K562 (cell line): ENCODE results near the gene SCYGR3. TPM values are rescaled to one million over a fixed set of nuclear protein-coding genes. Genes with fewer than 3 reads are reported as not detected.

Source experiments
- ATAC-seq: fragments of 200-7000 bp; cut with Tn5 transposase; 3 replicates; pipeline ENCODE4 v1.9.1; 2020; ENCODE audit warnings: moderate library complexity
- BruUV-seq: library from RNA; stranded (reverse); fragments of 400-500 nt; replicated peaks from 2 replicates; lab custom pipeline; 2021; lab: Mats Ljungman, UMichigan
- CTCF ChIA-PET: fragments of 300-600 bp; formaldehyde crosslinking; extraction: SDS; loops from one replicate; lab custom pipeline; 2021; ENCODE audit warnings: low intra/inter-chr PET ratio; lab: Yijun Ruan, JAX
- POLR2A ChIA-PET: fragments of 300-600, 350-650 bp; sonication (Branson Sonifier 250); formaldehyde crosslinking; extraction: SDS; loops from one replicate; lab custom pipeline; 2021; ENCODE audit warnings: antibody characterized with exemption, inconsistent platforms; lab: Yijun Ruan, JAX
- DNase-seq, 4 experiments: peaks; one replicate each; pipeline versions ENCODE4 v3.0.0 to v3.0.0-alpha.2; 2011 to 2018; ENCODE audit warnings: low spot score in 3 of 4, mixed read lengths in 3 of 4; ENCODE audit errors: extremely low read depth in 1 of 4
- FAIRE-seq: peaks from 2 replicates; lab custom pipeline; 2011; peaks lifted over from hg19 to GRCh38; lab: Jason Lieb, UNC
- H2AFZ ChIP-seq: 2 replicates; pipeline ENCODE4 v1.6.0; 2011; ENCODE audit warnings: low read depth, low read length, control low read depth, inconsistent platforms
- H3K27ac ChIP-seq: fragments of 200-600 bp; 3 replicates; pipeline ENCODE4 v1.8.0; 2011; ENCODE audit warnings: low read depth, mild to moderate bottlenecking, control low read depth, inconsistent platforms, low read length, moderate library complexity, mixed read lengths; ENCODE audit errors: extremely low read depth
- H3K27me3 ChIP-seq, 2 experiments: fragments of 300-600 bp in 1 of 2; 2 replicates in 1 of 2; 3 replicates in 1 of 2; pipeline versions ENCODE4 v1.6.0 to v1.8.0; 2011; ENCODE audit warnings: inconsistent platforms in 2 of 2, low read length in 2 of 2, mild to moderate bottlenecking in 1 of 2, mixed read lengths in 1 of 2, moderate library complexity in 1 of 2; ENCODE audit not compliant: control insufficient read depth in 2 of 2, insufficient read depth in 2 of 2
- H3K36me3 ChIP-seq: fragments of 300-600 bp; 3 replicates; pipeline ENCODE4 v1.8.0; 2011; ENCODE audit warnings: mild to moderate bottlenecking, low read length, inconsistent platforms; ENCODE audit not compliant: control insufficient read depth, insufficient read depth
- H3K4me1 ChIP-seq, 2 experiments: fragments of 200-600 bp in 1 of 2; replicated peaks in 1 of 2; 2 replicates in 1 of 2; 3 replicates in 1 of 2; pipeline versions ENCODE4 v1.5.1 to v1.8.0; 2011; ENCODE audit warnings: inconsistent platforms in 2 of 2, low read length in 2 of 2, mild to moderate bottlenecking in 1 of 2, mixed read lengths in 1 of 2, moderate library complexity in 1 of 2; ENCODE audit not compliant: control insufficient read depth in 2 of 2, insufficient read depth in 2 of 2
- H3K4me2 ChIP-seq: 2 replicates; pipeline ENCODE4 v1.6.1; 2011; ENCODE audit warnings: low read length, control low read depth, inconsistent platforms, mixed read lengths; ENCODE audit not compliant: insufficient read depth
- H3K4me3 ChIP-seq: fragments of 200-600 bp; sonication (generic), shearing (Covaris generic); 2 replicates; pipeline ENCODE4 v1.5.1; 2016; ENCODE audit warnings: control low read depth, inconsistent platforms
- H3K79me2 ChIP-seq: fragments of 200-600 bp; 3 replicates; pipeline ENCODE4 v1.8.0; 2011; ENCODE audit warnings: low read length, inconsistent platforms; ENCODE audit not compliant: control insufficient read depth, insufficient read depth
- H3K9ac ChIP-seq, 2 experiments: 2 replicates each; pipeline versions ENCODE4 v1.6.0 to v1.6.1; 2011; ENCODE audit warnings: low read depth in 2 of 2, low read length in 2 of 2, control low read depth in 1 of 2, inconsistent platforms in 1 of 2, mild to moderate bottlenecking in 1 of 2, mixed read lengths in 1 of 2; ENCODE audit not compliant: insufficient read depth in 1 of 2
- H3K9me1 ChIP-seq: one replicate; pipeline ENCODE4 v1.6.0; 2011; ENCODE audit warnings: inconsistent platforms, mild to moderate bottlenecking, low read length, moderate library complexity; ENCODE audit not compliant: control insufficient read depth, insufficient read depth
- H3K9me3 ChIP-seq: replicated peaks from 2 replicates; pipeline ENCODE4 v1.5.1; 2011; ENCODE audit warnings: low read depth, low read length, inconsistent platforms; ENCODE audit not compliant: control insufficient read depth, insufficient read depth
- H4K20me1 ChIP-seq: replicated peaks from 2 replicates; pipeline ENCODE4 v1.6.1; 2011; ENCODE audit warnings: low read length, inconsistent platforms, mixed read lengths; ENCODE audit not compliant: control insufficient read depth, insufficient read depth
- BRF1 ChIP-seq: IDR thresholded peaks from 3 replicates; pipeline ENCODE4 v1.6.1; 2011; ENCODE audit warnings: borderline replicate concordance, mild to moderate bottlenecking; ENCODE audit not compliant: insufficient read length; ENCODE audit errors: extremely low read depth
- DPF2 ChIP-seq: fragments of 450-650 bp; IDR thresholded peaks from 2 replicates; pipeline ENCODE4 v1.6.1; 2016
- EGR1 ChIP-seq: fragments of 450-650 bp; conservative IDR thresholded peaks from 2 replicates; pipeline ENCODE4 v1.6.1; 2017; ENCODE audit warnings: mild to moderate bottlenecking
- HDAC6 ChIP-seq: IDR thresholded peaks from 2 replicates; pipeline ENCODE4 v1.6.1; 2012; ENCODE audit warnings: low read depth, mild to moderate bottlenecking, control low read depth, inconsistent platforms, low read length, moderate library complexity
- MCM3 ChIP-seq: fragments of 450-650 bp; IDR thresholded peaks from 2 replicates; pipeline ENCODE4 v1.6.1; 2016
- NFYB ChIP-seq: IDR thresholded peaks from 2 replicates; pipeline ENCODE4 v1.6.1; 2011; ENCODE audit warnings: mild to moderate bottlenecking, moderate library complexity; ENCODE audit not compliant: insufficient read length; ENCODE audit errors: extremely low read depth
- RBM17 ChIP-seq: fragments of 200-400 bp; formaldehyde crosslinking; IDR thresholded peaks from 2 replicates; pipeline ENCODE4 v1.6.1; 2017; ENCODE audit warnings: low read depth, mild to moderate bottlenecking, low read length, borderline replicate concordance
- ZNF551 ChIP-seq: fragments of 250-450 bp; sonication (Bioruptor Pico); IDR thresholded peaks from 2 replicates; pipeline ENCODE4 v1.5.0; 2021; ENCODE audit warnings: mild to moderate bottlenecking, moderate library complexity
- ZNF589 ChIP-seq: fragments of 200-800 bp; sonication (Bioruptor generic); IDR thresholded peaks from 2 replicates; pipeline ENCODE4 v1.6.1; 2016; ENCODE audit warnings: low read depth, missing genetic modification characterization, missing compliant biosample characterization
- WGBS: fragments of 100-300 bp; shearing (Covaris generic); methylation state at CpG from one replicate; pipeline ENCODE4 v1.1.6; 2016; ENCODE audit warnings: low coverage, mixed read lengths; ENCODE audit not compliant: insufficient coverage; ENCODE audit errors: missing lambda C conversion rate; 5-methylcytosine and 5-hydroxymethylcytosine counted together
- in situ Hi-C: fragments of 300-500 bp; cut with MboI; formaldehyde crosslinking; loops from 4 replicates; pipeline ENCODE4 v1.15.0; 2018; ENCODE audit warnings: inconsistent platforms, mixed read lengths
- intact Hi-C: fragments of 100-400 bp; cut with micrococcal nuclease; formaldehyde crosslinking; loops from 2 replicates; pipeline ENCODE4 v1.14.2; 2022
- polyA plus RNA-seq, 8 experiments: library from polyadenylated mRNA; depleted of rRNA in 4 of 8; stranded (reverse) in 5 of 8; unstranded in 3 of 8; fragments of >200 nt; fragmentation: Nextera tagmentation in 2 of 8; fragmentation: Illumina TruSeq in 1 of 8; extraction: Ambion mirVana in 2 of 8; extraction: Trizol in 1 of 8; gene quantifications; 2 replicates each; pipeline versions ENCODE4 v1.2.1 to v1.2.3, GENCODE V29; 2011 to 2014; ENCODE audit warnings: inconsistent platforms in 1 of 8, missing spikeins in 1 of 8
- total RNA-seq, 7 experiments: library from RNA; depleted of rRNA in 6 of 7; stranded (reverse); fragments of >200 nt in 6 of 7; fragmentation: Illumina TruSeq in 2 of 7; extraction: Trizol in 2 of 7; gene quantifications; 2 replicates each; pipeline versions ENCODE4 v1.2.1 to v1.2.3, GENCODE V29; 2011 to 2021; ENCODE audit warnings: low replicate concordance in 1 of 7
- TF ChIP-seq, protein P1 (sequence below): fragments of 450-650 bp; IDR thresholded peaks from 2 replicates; pipeline ENCODE4 v1.6.1; 2017; ENCODE audit warnings: antibody characterized with exemption
- TF ChIP-seq, protein P2 (sequence below): fragments of 450-650 bp; formaldehyde crosslinking; IDR thresholded peaks from 2 replicates; pipeline ENCODE4 v1.4.0; 2020; ENCODE audit warnings: mild to moderate bottlenecking
- TF ChIP-seq, protein P3 (sequence below): sonication (generic); formaldehyde crosslinking; IDR thresholded peaks from 2 replicates; pipeline ENCODE4 v1.8.1; 2022; ENCODE audit warnings: missing genetic modification reagents
- TF ChIP-seq, protein P4 (sequence below): fragments of 450-650 bp; IDR thresholded peaks from 2 replicates; pipeline ENCODE4 v1.6.1; 2016; ENCODE audit warnings: mild to moderate bottlenecking
- TF ChIP-seq, protein P5 (sequence below): fragments of 200-800 bp; sonication (Bioruptor generic); IDR thresholded peaks from 2 replicates; pipeline ENCODE4 v1.6.1; 2017; ENCODE audit warnings: missing genetic modification characterization, missing compliant biosample characterization

Gene SCYGR3
- total and polyA plus RNA-seq, 9 of the 15 experiments (the other 6 are each of a cell fraction or from before 2014, with no cell fraction given), result not detected

DNA sequence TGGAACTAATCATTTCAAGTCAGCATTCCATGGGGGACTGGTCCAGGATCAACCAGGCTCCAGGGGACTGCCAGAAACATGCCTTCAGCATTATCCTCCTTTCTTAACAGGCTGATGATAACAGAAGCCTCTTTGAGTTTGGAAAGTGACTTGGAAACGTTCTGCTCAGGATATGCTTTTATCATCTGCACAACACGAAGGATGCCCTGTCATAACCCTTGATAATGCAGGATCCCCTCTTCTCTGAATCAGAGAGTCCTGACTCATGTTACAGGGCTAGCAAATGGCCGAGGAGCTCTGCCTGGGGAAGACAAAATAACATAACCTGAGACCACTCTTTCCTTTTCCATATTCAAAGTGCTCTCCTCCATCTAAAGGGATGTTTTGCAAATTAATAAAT is 6.7 kb downstream of the SCYGR3 start:
- H3K9me1 ChIP-seq, result no peaks in the 10 kb centered on the region
- H3K79me2 ChIP-seq, result no peaks in the 10 kb centered on the region
- no peak overlapping the region for H3K4me2 ChIP-seq
- no peak overlapping the region for H3K4me3 ChIP-seq
- no peak for FAIRE-seq
- no peaks in the 10 kb centered on the region for H4K20me1 ChIP-seq
- H3K4me1 ChIP-seq, result no peaks in the 10 kb centered on the region
- TF ChIP-seq ZNF551 (no peak), NFYB (no peak), RBM17 (no peak), BRF1 (no peak), DPF2 (no peak), MCM3 (no peak), EGR1 (no peak), HDAC6 (no peak), ZNF589 (no peak)
- TF ChIP-seq, protein P1, sequence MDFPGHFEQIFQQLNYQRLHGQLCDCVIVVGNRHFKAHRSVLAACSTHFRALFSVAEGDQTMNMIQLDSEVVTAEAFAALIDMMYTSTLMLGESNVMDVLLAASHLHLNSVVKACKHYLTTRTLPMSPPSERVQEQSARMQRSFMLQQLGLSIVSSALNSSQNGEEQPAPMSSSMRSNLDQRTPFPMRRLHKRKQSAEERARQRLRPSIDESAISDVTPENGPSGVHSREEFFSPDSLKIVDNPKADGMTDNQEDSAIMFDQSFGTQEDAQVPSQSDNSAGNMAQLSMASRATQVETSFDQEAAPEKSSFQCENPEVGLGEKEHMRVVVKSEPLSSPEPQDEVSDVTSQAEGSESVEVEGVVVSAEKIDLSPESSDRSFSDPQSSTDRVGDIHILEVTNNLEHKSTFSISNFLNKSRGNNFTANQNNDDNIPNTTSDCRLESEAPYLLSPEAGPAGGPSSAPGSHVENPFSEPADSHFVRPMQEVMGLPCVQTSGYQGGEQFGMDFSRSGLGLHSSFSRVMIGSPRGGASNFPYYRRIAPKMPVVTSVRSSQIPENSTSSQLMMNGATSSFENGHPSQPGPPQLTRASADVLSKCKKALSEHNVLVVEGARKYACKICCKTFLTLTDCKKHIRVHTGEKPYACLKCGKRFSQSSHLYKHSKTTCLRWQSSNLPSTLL, result no peak
- TF ChIP-seq, protein P2, sequence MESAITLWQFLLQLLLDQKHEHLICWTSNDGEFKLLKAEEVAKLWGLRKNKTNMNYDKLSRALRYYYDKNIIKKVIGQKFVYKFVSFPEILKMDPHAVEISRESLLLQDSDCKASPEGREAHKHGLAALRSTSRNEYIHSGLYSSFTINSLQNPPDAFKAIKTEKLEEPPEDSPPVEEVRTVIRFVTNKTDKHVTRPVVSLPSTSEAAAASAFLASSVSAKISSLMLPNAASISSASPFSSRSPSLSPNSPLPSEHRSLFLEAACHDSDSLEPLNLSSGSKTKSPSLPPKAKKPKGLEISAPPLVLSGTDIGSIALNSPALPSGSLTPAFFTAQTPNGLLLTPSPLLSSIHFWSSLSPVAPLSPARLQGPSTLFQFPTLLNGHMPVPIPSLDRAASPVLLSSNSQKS, result no peak
- TF ChIP-seq, protein P3, sequence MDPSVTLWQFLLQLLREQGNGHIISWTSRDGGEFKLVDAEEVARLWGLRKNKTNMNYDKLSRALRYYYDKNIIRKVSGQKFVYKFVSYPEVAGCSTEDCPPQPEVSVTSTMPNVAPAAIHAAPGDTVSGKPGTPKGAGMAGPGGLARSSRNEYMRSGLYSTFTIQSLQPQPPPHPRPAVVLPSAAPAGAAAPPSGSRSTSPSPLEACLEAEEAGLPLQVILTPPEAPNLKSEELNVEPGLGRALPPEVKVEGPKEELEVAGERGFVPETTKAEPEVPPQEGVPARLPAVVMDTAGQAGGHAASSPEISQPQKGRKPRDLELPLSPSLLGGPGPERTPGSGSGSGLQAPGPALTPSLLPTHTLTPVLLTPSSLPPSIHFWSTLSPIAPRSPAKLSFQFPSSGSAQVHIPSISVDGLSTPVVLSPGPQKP (CRISPR knock-in tag), result no peak
- TF ChIP-seq, protein P4, sequence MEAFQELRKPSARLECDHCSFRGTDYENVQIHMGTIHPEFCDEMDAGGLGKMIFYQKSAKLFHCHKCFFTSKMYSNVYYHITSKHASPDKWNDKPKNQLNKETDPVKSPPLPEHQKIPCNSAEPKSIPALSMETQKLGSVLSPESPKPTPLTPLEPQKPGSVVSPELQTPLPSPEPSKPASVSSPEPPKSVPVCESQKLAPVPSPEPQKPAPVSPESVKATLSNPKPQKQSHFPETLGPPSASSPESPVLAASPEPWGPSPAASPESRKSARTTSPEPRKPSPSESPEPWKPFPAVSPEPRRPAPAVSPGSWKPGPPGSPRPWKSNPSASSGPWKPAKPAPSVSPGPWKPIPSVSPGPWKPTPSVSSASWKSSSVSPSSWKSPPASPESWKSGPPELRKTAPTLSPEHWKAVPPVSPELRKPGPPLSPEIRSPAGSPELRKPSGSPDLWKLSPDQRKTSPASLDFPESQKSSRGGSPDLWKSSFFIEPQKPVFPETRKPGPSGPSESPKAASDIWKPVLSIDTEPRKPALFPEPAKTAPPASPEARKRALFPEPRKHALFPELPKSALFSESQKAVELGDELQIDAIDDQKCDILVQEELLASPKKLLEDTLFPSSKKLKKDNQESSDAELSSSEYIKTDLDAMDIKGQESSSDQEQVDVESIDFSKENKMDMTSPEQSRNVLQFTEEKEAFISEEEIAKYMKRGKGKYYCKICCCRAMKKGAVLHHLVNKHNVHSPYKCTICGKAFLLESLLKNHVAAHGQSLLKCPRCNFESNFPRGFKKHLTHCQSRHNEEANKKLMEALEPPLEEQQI, result no peak
- TF ChIP-seq, protein P5, sequence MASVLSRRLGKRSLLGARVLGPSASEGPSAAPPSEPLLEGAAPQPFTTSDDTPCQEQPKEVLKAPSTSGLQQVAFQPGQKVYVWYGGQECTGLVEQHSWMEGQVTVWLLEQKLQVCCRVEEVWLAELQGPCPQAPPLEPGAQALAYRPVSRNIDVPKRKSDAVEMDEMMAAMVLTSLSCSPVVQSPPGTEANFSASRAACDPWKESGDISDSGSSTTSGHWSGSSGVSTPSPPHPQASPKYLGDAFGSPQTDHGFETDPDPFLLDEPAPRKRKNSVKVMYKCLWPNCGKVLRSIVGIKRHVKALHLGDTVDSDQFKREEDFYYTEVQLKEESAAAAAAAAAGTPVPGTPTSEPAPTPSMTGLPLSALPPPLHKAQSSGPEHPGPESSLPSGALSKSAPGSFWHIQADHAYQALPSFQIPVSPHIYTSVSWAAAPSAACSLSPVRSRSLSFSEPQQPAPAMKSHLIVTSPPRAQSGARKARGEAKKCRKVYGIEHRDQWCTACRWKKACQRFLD, result no peak
- H3K27ac ChIP-seq, result no peak overlapping the region
- peak in 1 of 4 experiments; percentile 2 for DNase-seq
- intact Hi-C loops, result no loop called here
- in situ Hi-C loops, result no loop called here
- H3K27me3 ChIP-seq, result peaks cover 0 to 14% of the 10 kb centered on the region in 2 experiments; a peak in 2 of 5 replicates
- no peaks in the 10 kb centered on the region for H3K9me3 ChIP-seq
- H3K9ac ChIP-seq, result no peak overlapping the region
- ChIA-PET POLR2A (no interaction called here), CTCF (no interaction called here)
- no peaks in the 10 kb centered on the region for H3K36me3 ChIP-seq
- 0% methylated on average over 3 of the region's 3 CpGs for WGBS
- no peak overlapping the region for H2AFZ ChIP-seq
- BruUV-seq, result no TSS peak
- no peak for ATAC-seq
